GM18909 (cell line): ENCODE data around the gene DKK3.

Source experiments
- ATAC-seq: cut with Tn5 transposase; IDR thresholded peaks from one replicate; pipeline ENCODE4 v1.9.1; 2021; ENCODE audit warnings: mild to moderate bottlenecking; ENCODE audit not compliant: unreplicated experiment, poor library complexity

Gene DKK3

DNA sequence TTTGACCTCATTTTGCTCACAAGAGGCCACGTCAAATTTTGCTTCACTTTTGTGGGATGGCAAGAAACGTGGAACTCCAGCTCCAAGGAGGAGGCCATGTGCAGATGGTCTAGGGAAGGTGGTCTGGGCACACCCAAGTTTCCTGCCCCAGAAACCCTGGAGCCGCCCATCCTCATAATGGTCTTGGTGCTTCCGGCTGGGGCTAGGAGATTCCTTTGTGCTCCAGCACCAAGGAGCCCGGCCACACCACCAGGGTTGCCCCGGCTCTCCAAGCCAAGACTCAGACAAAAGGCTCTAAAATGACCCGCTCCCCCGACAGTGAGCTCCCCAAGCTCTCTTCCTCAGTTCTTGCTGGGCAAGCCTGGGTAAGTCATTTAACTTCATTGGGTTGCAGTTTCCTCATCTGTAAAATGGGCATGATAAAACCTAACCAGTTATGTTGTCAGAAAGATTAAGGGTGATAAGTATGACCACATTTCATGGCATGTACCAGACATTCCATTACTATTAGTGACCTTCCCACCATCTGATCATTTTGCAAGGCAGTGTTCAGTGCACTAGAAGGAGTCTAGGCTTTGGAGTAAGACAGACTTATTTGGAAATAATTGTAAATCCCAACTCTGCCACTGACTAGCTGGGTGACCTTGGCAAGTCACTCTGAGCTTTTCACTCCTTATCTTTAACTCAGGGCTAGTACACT lies 23.3 kb downstream of the DKK3 start:
- no peak for ATAC-seq

DNA sequence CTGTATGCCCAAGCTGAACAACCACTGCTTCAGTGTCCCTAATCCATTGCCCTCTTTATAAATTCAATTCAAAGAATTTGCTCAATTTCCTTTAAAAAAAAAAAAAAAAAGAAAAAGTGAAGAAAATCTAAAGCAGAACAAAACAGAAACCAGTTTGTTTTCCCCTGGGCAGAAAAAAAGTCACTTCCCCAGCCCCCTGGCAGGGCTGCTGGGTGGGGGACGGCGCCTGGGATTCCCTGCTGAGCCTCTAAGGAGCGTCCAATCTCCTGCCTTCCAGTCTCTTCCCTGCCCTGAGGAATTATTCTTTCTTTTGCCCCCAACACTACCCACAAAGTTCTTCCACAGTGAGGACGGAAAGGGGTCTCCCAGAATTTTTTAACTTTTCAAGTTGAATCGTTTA lies 23.9 kb downstream of the DKK3 start:
- no peak for ATAC-seq

DNA sequence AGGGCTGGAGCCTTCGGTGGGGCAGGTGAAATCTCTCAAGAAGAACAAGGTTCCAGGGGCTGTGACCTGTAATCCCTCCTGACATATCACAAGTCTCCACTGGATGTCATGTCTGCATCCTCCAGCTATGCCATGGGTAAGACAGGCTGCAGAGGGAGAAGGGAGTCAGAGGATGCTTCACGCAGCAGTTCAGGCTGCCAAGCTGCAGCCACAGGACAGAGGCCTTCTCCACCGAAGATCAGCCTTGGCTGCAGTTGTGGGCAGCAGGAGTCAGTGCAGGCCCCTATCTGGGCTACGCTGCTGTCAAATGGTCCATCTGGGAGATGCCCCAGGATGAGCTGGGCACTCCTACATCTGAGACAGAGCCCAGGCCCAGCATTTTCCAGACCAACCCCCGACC lies 25.0 kb downstream of the DKK3 start:
- ATAC-seq: no peak

DNA sequence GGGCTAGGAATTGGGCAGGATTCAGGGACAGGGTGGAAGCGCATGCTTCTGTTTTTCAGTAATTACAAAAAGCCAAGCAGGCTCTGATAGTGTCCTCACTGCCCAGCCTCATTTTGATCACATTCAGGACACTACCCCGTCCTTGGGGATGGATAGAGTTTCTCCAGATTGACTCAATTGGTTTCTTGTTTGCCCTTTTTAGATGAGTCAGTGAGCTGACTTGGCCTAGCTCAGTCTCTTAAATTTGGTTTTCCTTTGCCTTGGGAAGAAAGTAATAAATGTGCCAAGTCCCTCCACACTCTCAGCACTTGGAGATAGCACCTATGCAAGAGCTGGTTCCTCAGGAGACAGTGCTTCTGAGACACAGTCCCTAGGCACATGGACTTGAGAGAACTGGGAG lies 25.5 kb downstream of the DKK3 start:
- no peak for ATAC-seq

DNA sequence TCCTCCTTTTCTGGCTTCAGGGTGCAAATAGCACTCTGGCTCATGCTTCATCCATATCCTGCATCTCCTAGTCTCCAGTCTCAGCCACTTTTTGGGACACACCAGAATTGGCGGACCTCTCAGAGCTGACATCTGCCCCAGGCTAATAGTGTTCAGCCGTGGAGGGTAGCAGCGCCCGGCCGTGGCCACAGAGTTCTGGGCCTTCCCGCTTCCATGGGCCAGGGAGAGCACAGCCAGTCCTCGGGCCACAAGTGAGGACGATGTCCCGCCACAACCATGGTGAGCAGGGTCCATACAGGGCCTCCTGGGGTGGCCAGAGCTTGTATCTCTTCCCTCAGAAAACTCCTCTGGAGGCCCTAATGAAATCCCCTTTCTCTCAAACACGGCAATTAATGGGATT lies 26.0 kb downstream of the DKK3 start:
- no peak for ATAC-seq

DNA sequence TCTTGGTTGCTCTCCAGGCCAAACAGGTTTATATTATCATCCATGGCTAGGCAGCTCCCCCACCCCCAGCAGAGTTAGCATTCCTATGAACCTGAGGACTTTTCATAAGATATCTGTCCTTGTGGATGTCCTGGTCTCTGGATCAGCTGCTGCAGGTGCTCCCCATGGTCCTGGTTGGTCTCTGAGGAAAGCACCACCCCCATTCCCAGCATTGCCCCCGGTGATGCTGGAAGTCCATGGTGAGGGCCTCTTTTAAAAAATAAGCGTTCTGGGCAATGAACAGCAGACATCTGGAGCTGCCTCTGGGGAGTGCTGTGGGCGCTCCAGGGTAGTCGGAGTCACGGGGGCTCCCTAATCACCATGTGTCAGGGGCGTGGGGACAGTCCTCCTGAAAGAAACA lies 26.6 kb downstream of the DKK3 start:
- no peak for ATAC-seq

- no peak for ATAC-seq
Observed at GRCh38 chr11:11981364-11981763, 27.1 kb downstream of the DKK3 start.

DNA sequence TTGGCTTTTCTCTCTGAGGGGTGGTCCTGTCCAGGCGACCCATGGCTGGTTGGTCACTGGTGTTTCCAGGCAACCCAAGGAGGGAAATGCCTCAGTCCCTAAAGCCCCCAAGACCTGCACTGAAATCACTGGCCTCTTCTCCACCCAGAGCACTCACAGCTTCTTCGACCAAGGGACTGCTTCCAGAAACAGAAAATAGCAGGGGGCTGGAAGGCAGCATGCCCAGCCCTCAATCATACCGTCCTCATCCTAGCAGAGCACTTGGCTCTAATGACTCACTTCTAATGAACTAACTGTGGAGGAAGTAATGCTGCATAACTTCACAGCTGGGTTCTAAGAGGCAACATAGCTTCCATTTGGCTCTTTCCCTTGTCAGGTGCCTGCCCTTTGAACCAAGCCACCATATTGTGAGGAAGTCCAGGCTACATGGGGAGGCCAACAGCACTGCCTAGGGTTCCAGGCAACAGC lies 27.6 kb downstream of the DKK3 start:
- no peak for ATAC-seq

- ATAC-seq: no peak
Observed at GRCh38 chr11:11980200-11980599, 28.2 kb downstream of the DKK3 start.

GRCh38 chr11:11979488-11980117 lies 28.8 kb downstream of the DKK3 start:
- no peak for ATAC-seq

DNA sequence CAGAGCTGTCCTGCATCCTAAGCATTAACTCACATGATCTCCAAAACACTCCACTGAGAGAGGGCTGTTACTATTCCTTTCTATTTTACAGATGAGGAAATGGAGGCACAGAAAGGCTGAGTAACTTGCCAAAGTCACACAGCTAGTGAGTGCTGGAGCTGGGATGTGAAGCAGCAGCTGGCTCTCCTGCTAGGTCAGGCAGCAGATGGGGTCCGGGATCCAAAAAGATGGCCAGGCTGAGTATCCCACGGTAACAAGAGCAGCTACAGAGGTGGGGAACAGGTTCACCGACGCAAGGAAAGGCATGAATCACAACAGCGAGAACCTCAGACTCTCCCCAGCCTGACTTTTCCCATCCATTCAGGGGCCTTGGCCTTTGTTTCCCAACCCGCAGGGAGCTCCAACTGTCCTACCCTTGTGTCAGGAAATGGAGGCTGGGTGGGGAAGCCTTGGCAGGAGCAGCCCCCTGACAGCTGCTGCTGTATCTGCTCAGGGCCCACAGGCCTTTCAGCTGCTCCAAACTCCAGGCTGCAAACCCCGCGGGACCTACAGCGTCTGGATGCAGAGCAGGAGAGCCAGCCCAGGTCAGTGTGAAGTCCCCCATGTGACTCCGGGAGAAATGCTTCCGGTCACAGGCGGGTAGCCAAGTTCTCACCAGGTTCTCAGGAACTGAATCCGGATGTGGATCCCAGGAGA lies 29.5 kb downstream of the DKK3 start:
- no peak for ATAC-seq

DNA sequence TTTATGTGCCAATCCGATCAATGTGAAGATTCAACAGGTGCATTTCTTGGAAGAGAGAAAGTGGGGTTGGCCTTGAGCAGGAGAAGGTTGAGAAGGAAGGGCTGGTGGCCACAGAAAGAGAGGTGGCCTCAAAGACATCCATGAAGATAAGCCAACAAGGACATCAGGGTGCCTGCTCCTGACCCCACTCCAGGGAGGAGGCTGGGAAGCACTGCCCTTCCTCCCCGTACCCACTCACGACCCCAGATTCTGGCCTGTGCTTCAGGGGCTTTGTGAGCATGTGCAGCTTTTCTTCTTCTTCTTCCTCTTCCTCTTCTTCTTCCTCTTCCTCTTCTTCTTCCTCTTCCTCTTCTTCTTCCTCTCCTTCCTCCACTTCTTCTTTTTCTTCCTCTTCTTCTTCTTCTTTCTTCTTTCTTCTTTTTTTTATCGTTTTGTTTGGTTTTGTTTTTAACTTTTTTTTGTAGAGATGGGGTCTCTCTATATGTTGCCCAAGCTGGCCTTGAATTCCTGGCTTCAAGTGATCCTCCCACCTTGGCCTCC lies 30.3 kb downstream of the DKK3 start:
- no peak for ATAC-seq

- ATAC-seq: no peak
Observed at GRCh38 chr11:11977206-11977938, 31.1 kb downstream of the DKK3 start.

- ATAC-seq: no peak
Observed at GRCh38 chr11:11976481-11977127, 31.8 kb downstream of the DKK3 start.

- no peak for ATAC-seq
Observed at GRCh38 chr11:11975201-11976092, 33.0 kb downstream of the DKK3 start.

DNA sequence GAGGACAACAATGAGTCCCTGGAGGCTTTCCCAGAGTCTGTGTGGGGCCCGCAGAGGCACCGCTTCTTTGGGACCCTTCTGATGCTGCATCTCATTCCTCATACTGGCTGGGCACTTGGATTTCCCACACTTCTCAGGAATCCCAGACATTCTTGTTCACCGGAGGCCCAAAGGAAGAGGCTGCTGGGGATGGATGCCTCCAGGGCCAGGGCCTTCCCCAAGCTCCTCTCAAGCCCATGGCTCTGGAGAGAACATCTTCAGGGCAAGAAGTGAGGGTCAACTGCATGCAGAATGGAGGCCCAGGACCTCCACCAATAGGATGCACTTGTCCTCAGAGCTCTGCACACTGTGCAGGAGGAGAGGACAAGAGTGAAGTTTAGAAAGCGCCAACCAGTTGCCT lies 34.6 kb downstream of the DKK3 start:
- no peak for ATAC-seq

DNA sequence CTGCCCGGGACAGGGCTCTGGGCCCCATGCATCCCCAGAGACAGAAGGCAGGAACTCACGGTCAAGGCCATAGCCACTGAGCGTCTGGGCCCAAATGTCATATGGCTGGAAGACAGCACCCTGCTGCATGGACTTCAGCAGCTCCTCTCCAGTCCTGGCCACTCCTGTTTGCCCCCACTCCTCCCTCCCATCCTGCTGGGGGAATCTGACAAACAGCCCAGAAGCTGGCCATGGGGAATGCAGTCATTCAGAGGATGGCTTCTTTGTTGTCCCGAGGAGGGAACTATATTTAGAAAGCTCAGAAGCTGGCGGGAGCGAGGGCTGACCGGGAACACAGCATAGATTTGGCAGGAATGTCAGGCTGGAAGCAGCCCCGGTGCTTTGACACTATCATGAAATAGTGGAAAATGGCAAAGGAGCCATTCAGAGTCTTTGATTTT lies 35.0 kb downstream of the DKK3 start:
- no peak for ATAC-seq

- ATAC-seq: no peak
Observed at GRCh38 chr11:11972730-11973341, 35.6 kb downstream of the DKK3 start.
